Stimulated activated CD4-positive, alpha-beta T cell treated with anti-CD3 and anti-CD28 coated beads, Interleukin-12 subunit alpha, Interleukin-12 subunit beta, amount 100 ng/mL, for 24 hours (primary cell): Measurements from ENCODE around the gene FNDC3A.
A peak's percentile ranks its signal among the peaks of the same experiment; 100 is the strongest.

Experiments used
- DNase-seq, 2 experiments: peaks; one replicate each; pipeline ENCODE4 v3.0.0-alpha.2; 2020; ENCODE audit warnings: low read depth in 2 of 2

The FNDC3A gene

DNA sequence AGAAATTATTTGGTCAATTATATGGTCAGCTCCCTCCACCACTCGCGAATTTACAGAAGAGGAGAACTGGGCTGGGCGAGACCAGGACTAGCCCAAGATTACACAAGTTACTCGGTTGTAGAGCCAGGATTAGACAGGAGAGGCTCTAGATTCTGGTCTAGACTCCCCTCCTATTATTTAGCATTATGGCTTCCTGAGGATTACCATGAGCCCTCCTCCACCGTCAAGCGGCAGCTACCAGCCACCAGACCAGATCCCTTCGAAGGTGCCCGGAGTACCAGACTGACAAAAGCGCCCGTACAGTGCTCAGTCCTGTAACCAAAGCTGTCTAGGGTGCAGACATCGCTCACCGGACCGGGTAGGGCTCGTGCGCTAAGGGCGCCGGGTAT lies 243.9 kb downstream of the FNDC3A start:
- DNase-seq, result no peak

DNA sequence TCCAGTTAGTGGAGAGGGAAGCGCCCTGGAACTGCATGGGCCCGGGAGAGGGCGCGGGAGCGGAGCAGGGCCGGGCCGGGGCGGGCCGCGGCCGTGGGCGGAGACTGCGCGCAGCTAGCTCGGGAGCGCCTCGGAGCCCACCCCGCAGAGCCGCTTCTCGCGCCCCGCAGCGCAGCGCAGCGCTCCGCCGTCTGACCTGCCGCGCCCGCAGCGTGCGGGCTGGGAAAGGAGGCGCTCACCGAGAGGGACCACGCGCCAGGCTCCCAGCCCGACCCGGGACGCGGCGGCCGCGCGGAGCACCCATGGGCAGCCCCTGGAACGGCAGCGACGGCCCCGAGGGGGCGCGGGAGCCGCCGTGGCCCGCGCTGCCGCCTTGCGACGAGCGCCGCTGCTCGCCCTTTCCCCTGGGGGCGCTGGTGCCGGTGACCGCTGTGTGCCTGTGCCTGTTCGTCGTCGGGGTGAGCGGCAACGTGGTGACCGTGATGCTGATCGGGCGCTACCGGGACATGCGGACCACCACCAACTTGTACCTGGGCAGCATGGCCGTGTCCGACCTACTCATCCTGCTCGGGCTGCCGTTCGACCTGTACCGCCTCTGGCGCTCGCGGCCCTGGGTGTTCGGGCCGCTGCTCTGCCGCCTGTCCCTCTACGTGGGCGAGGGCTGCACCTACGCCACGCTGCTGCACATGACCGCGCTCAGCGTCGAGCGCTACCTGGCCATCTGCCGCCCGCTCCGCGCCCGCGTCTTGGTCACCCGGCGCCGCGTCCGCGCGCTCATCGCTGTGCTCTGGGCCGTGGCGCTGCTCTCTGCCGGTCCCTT lies 244.5 kb downstream of the FNDC3A start, which contains the start of gene MLNR:
Gene MLNR (plus strand): TSS at position 303 of the 820 bp plus-strand sequence. CDS start 0 bp downstream, at position 303.
- no peak for DNase-seq

DNA sequence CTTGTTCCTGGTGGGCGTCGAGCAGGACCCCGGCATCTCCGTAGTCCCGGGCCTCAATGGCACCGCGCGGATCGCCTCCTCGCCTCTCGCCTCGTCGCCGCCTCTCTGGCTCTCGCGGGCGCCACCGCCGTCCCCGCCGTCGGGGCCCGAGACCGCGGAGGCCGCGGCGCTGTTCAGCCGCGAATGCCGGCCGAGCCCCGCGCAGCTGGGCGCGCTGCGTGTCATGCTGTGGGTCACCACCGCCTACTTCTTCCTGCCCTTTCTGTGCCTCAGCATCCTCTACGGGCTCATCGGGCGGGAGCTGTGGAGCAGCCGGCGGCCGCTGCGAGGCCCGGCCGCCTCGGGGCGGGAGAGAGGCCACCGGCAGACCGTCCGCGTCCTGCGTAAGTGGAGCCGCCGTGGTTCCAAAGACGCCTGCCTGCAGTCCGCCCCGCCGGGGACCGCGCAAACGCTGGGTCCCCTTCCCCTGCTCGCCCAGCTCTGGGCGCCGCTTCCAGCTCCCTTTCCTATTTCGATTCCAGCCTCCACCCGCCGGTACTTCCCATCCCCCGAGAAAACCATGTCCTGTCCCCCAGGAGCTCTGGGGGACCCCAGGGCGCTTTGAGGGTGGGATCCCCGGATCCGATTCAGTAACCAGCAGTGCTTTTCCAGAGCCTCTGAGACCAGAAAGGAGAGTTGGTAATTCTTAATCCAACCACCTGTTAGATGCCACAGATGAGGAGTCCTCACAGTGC lies 245.3 kb downstream of the FNDC3A start:
- no peak for DNase-seq

DNA sequence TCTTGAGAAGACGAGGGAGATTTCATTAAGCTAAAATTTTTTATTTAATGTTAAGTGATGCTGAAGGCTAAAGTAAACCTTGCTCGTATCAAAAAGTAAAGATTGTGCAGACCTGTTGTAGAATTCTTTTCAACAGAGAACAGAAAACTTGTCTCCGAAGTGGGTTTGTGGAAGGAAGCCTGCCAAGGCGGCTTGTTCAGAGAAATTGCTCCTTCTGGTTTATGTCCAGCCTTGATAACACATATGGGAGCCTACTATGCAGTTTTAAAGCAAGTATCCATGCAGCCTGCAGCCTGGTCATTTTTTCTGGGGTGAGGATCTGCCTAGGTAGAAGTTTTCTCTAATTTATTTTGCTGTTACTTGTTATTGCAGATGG lies 245.9 kb downstream of the FNDC3A start:
- no peak for DNase-seq

DNA sequence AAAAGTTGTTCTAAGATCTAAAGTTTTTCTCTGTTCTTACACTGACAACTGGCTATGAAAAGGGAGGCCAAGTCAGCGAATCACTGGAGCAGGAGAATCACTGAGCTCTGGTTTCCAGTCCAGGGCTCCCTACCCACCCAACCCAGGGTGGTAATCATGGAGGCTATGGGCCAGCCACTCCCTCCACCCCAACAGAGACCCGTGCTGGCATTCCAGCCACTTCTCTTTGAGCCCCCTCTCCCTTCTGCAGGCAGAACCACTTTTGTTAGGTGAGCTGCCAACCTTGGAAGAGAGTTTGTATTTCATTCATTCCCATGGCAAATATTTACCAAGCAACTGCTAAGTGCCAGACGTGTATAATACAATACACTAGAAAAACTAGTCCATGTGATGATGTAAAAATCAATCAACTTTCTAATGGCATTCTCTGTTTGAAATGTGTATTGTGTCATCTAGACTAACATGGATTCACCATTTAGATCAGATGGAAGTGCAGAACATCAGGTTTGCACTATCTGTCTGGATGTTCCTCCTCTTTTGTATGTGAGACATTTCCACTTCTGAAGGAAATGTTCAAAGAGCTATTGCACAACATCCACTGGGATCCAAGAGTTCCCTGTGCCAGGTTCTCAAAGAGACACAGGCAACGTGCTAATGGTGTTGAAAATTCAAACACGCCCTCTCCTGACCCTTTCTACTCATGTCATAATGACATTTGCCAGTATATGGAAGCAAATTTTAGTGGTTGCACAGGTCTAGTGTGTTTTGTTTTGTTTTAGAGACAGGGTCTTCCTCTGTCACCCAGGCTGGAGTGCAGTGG lies 249.7 kb downstream of the FNDC3A start:
- DNase-seq, result no peak

DNA sequence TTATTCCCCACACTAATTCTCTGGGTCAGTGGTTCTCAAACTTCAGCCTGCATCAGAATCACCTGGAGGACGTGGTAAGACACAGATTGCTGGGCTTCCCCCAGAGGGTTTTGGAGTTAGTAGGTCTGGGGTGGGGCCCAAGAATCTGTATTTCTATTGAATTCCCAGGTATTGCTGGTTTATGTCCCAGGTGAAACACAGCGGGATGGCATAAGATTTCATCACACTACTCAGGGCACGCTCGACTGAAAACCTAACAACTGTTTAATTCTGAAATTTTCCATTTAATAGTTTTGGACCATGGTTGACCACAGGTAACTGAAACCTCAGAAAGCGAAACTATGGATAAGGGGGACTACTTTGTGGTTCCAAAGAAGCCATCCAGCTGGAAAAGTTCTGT lies 250.9 kb downstream of the FNDC3A start:
- no peak for DNase-seq

DNA sequence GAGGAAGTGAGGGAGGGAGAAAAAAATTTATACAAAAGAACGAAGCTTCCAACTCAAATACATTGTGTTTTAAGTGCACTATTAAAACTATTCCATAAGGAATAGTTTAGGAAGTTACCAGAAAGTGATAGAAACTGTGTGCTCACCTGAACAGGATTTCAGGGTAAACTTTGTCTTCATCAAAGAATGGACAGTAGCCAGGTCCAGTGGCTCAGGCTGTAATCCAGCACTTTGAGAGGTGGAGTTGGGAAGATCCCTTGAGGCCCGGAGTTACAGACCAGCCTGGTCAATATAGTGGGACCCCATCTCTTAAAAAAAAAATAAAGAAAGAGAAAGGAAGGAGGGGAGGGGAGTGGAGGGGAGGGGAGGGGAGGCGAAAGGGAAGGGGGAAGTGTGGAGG lies 259.0 kb downstream of the FNDC3A start:
- no peak for DNase-seq

DNA sequence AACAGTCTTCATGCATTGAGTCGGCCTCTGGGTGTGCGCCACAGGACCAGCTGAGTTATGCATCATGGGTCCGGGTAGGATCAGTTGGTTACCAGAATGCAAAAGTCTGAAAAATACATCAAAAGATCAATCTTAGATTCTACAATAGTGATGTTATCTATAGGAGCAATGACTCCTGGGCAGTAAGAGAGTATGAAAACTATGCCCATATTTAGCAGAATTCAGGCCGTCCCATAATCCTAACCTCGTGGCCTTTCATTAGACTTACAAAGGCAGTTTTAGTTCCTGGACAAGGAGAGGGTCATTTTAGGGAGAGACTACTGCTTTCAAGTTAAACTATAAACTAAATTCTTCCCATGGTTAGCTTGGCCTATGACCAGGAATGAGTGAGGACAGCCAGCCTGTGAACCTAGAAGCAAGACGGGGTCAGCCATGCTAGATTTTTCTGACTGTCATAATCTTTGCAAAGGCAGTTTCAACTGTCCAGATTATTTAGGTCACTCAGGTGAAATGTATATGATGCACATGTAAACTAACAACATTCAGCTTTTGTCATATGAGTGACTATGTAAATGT lies 260.2 kb downstream of the FNDC3A start:
- DNase-seq, result no peak

DNA sequence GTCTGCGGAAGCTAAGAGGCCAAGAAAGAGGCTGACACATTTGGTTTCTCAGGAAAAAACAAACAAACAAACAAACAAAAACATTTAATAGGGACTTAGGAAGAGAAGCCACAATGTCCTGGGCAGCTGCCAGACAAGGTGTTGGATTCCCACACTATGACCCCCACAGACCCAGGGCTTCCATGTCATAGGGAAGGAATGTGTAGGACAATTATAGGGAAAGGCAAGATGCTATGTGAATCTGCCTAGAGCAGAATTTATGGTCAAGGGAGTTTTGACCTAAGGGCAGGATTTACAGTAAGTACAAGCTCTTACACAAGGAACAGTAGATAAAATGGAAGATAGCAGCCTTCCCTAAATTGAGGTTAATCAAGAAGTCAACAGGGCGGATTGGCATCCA lies 262.9 kb downstream of the FNDC3A start:
- no peak for DNase-seq

DNA sequence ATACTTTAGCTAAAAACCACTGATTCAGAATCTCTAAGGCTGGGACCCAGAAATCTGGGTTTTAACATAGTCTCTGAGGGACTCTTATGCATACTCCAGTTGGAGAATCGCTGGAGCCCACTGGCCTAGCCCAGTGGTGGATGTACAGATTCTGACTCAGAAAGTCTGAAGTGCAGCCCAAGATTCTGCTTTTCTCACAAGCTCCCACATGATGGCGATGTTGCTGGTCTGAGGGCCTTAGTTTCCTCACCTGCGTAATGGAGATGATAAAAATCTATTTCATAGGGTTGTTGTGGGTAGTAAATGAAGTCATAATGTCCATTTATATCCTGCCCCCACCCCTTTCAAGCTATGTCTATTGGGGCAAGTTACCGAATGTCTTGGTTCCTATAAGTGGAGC lies 264.3 kb downstream of the FNDC3A start:
- no peak for DNase-seq

DNA sequence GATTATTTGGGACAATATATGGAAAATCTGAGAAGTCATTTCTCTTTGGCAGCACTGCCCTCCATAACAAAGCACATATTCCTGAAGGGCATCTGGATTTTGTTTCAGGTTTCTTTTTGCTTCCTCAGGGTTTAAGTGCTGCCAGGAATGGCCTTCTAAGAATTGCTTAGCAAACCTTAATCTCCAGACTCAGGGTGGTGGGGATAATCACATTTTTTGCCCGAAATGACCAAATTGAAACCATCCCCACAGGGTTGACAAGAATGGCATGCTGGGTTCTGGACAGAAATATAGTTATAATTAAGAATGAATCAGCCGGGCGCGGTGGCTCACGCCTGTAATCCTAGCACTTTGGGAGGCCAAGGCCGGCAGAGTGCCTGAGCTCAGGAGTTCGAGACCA lies 265.6 kb downstream of the FNDC3A start:
- no peak for DNase-seq

DNA sequence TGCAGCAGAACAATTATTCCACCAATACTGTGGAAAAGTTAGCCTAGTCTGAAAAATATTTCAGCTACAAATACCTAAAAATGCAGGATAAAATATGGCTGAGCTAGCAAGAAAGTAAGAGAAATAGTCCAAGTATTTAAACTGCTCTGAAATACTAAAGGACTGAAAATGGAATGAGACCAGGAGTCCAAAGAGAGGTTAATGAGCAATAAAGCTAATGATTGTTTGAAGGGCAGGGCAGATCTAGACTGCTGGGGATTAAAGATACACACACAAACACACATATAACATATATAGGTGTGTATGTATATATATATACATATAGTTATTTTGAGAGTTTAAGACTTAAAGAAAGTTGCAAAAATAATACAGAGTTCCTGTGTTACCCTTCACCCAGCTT lies 269.4 kb downstream of the FNDC3A start:
- DNase-seq, result no peak

DNA sequence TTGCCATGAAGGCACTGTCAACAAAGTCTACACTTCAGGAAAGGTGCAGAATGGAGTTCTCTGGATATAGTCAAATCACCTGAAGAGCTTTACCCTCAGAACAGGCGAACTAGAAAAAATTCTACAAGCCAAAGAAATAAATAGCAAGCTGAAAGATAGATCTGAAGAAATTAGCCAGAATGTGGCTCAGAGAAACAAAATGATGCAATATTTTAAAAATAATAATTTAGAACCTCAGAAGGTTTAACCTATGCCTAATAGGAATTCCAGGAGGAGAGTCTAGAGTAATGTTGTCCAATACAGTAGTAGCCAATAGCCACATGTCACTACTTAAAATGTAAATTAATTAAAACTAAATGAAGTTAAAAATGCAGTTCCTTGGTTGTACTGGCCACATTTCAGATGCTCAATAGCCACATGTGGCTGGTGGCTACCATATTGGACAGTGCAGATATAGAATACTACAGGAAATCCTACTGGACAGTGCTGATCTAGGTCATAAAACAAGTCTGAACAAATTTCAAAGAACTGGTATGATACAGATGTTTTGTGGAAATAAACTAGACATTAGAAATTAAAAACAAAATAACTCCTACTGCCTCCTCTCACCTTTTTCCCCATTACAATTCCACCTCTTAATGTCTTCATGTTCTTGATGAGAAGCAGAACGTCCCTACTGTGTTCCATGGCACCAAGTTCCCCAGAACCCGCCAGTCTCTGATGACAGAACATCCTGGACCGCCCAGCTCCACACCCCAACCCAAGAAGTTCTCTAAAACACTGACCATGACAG lies 271.3 kb downstream of the FNDC3A start:
- no peak for DNase-seq

DNA sequence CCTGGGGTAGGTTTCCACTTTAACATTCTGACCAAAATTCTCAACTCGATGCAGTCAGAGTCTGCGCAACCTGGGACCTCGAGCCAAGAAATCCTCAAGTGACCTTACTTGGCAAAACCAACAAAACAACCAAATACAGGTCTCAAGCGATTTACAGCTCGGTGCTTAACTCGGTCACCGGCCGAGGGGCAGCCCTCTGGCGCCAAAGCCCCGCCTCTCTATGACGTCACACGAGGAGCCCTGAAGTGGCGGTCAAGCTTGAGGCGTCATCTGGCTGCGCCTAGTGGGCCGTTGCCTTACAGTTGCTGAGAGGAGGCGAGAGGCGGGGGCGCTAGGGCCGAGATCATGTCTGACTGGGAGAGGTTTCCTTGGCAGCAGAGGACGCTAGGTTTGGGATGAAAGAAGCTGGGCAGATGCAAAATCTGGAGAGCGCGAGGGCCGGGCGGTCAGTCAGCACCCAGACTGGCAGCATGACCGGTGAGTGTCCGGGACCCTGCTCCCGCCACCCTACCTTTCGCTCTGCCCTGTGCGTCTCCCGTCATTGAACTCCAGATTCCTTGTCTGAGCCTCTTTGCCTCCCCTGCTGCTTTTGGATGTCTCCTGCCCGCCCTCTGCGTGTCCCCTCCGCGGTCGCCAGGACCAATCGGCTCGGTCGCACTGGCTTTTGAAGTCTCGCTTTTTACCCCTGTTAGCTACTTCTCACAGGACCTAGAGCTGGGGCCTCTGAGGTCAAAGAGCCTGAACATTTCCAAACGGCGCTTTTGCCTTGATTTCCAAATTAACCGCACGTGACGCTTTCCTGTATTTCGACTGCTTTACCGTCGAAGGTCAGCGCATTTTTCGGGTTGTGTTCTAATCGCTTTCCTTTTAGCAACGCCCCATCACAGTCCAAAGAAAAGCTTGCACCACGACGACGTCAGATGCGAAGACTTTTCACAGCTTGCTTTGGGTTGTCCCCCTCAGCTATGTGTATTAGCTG lies 272.2 kb downstream of the FNDC3A start, which contains the start of gene CDADC1:
Gene CDADC1 (plus strand): TSS at position 283 of the 979 bp plus-strand sequence. CDS start 113 bp downstream, at position 396.
- peak; percentile 81 to 96 for DNase-seq

DNA sequence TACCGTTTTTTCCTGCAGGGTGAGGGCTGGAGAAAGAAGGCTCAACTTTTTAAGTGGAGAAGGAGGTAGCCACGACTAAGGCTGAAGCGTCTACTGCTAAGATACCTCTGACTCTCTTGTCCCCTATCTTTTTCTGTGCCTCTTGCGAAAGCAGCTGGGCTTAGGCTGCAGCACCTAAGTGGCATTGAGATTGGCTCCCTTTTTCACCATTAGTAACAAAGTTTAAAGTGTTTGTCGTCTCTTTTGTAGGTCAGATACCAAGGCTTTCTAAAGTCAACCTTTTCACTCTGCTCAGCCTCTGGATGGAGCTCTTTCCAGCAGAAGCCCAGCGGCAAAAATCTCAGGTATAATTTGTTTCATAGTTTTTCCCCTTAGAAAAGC lies 272.9 kb downstream of the FNDC3A start:
- no peak for DNase-seq

DNA sequence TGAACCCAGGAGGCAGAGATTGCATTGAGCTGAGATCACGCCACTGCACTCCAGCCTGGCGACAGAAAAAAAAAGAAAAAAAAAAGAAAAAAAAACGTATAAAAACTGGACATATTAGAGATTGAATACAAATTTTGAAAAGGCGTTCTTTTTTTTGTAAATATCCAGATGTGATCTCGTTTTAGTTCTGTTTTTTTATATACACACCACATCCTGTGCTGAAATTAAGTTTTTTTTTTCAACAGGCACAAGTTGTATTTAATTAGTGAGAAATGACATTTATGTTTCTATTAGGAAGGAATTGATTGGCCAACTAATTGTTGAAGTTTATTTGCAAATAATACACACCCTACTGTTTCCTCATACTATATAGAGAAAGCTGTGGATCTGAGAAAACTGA lies 275.6 kb downstream of the FNDC3A start:
- DNase-seq, result no peak

DNA sequence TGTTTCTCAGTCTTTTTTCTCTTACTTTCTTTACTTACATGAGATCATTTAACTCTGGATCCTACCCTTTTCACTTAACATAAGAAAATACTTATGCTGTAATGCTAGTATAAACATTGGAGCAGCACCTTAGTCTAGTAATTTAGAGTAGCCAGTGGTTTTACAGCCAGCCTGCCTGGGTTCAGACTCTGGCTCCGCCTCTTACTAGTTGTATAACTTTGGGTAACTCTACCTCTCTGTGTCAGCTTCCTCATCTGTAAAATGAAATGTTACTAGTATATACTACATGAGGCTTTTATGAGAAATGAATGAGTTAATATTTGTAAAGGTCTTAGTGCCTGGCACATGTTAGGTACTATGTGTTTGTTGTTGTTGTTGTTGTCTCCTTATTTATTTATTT lies 277.6 kb downstream of the FNDC3A start:
- no peak for DNase-seq

DNA sequence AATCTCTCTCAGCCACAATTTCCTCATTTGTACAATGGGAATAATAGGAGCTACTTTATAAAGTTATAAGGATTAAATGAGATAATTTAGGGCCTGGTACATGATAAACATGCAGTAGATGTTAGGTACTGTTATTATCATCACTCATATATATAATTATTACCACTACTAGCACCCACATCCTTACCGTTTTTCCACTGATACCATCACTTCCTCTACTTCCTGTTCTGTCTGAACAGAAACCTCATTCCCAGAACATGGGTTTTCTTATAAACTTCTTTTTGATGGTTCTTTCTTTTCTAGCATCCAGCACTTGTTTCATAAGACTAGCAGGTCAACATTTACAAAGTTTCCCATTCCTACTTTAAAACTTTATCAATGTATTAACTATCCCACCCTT lies 278.3 kb downstream of the FNDC3A start:
- no peak for DNase-seq

DNA sequence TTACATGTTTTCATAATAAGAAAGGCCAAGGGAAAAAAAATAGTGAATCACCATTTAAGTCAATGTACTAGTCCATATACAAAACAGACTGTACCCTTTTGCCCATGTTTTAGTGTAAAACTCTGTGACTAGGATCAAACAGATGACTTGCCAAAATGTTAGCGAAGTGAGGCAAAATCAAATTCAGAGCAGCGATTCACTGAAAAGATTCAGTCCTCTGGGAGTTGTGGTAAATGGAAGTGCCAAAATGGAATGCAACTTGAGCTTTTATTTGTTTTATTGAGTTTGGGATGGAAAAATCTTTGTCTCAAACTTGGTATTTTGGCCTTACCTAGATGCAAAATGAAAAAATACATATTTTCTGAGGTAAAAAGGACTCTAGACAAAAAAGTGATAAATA lies 281.1 kb downstream of the FNDC3A start:
- no peak for DNase-seq
